ENCODE measurements around the gene EML3.
"Not testable (repeated sequence)": the region's sequence is repeated elsewhere in the genome, so short reads cannot be mapped to it uniquely, and the experiment has no call there.

The EML3 gene

DNA sequence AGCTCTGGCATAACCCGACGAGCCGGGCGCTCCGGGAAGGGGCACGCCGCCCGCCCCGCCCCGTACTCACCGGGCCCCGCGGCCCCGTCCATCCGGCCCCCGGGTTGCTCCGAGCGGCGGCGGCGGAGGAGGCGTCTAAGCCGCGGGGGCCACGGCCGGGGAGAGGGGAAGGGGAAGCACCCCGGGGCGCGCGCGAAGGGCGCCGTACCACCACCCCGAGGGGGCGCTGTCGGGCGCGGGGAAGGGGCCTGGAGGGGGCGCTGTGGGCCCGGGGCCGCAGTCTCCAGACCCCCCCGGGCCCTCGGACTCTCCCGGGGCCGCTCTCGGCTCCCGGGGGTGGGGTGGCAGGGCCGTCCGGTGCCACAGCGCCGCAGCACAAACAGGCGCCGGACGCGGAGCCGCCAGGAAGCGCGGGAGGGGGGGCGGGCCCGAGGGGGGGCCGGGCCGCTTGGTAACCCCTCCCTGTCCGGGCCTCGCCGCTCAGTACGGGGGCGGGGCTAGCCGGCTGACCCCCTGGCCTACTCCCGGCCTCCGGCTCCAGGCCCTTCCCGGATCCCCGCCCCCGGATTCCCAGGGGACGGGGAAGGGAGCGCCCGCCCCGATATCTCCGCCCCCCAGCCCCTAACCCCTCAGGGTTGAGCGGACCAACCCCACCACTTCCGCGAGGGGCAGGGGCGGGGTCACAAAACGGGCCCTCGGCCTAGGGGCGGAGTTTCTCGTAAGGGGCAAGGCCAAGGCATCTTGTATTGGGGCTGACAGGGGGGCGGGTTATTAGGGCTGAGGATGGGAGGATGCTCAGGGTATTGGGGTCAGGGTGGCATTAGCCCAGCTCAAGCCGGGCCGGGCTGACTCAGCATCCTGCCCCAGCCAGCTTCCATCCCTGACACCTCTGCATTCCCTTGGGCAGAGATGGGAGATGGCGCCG lies at the start of gene EML3, which contains the start of gene ROM1:
Gene EML3, minus strand, starts transcription at position 410 of the 925 bp plus-strand sequence. Its CDS starts 318 bp downstream, at position 92.
Gene ROM1, plus strand, starts transcription at position 892 of the 925 bp plus-strand sequence. Its CDS starts 25 bp downstream, at position 917.
- peak; percentile 83 for DNase-seq (ENCODE audit: low read depth)

DNA sequence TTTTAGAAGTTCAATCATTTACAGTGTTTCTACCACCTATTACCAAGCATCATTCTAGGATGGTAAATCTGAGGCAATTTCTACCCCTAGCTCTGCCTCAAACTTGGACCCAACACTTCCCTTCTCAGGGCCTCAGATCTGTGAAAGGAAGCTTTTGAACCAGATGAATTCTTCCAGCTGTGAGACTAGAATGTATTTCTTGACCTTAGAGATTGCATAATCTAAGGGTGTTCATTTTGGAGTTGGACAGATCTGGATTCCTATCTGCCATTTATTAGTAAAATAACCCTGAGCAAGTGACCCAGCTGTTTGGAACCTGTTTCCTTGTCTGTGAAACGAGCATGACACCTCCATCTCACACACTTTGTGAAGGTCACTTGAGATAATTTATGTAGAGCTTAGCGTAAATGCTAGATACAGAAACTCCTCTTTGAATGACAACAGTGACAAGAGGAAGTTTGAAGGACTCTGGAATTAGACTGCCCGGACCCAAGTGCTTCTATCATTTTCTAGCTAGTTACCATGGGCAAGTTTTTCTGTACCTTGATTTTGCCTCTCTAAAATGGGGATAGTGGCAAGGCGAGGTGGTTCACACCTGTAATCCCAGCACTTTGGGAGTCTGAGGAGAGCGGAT lies 44.3 kb upstream of the EML3 start:
- DNase-seq (ENCODE audit: low read depth) = no peak

- no peak for DNase-seq (ENCODE audit: low read depth)
Measured at GRCh38 chr11:62654297-62654696, 41.7 kb upstream of the EML3 start.

- DNase-seq (ENCODE audit: low read depth) = no peak
Measured at GRCh38 chr11:62652161-62653006, 39.8 kb upstream of the EML3 start.

GRCh38 chr11:62650283-62650682 lies 37.7 kb upstream of the EML3 start:
- DNase-seq (ENCODE audit: low read depth) = not testable (repeated sequence)

DNA sequence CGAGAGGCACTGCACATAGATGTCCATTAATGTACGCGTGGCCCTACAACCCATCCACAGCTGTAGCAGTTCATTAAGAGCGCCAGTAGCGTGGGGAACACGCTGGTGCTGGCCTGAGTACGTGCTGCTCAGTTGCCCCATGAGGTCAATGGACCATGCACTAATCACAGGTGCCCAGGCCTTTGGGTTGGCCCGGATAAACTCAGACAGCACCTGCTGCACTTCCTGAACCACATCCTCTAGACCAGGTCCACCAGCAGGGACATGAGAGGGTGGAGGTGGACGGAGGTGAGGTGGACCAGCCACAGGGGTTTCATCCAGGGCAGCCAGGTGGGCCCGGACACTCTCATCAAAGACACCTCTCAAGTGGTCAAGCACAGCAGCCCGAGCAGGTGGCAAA lies 36.9 kb upstream of the EML3 start:
- no peak for DNase-seq (ENCODE audit: low read depth)

GRCh38 chr11:62648967-62649364 lies 36.4 kb upstream of the EML3 start:
- DNase-seq (ENCODE audit: low read depth) = no peak

DNA sequence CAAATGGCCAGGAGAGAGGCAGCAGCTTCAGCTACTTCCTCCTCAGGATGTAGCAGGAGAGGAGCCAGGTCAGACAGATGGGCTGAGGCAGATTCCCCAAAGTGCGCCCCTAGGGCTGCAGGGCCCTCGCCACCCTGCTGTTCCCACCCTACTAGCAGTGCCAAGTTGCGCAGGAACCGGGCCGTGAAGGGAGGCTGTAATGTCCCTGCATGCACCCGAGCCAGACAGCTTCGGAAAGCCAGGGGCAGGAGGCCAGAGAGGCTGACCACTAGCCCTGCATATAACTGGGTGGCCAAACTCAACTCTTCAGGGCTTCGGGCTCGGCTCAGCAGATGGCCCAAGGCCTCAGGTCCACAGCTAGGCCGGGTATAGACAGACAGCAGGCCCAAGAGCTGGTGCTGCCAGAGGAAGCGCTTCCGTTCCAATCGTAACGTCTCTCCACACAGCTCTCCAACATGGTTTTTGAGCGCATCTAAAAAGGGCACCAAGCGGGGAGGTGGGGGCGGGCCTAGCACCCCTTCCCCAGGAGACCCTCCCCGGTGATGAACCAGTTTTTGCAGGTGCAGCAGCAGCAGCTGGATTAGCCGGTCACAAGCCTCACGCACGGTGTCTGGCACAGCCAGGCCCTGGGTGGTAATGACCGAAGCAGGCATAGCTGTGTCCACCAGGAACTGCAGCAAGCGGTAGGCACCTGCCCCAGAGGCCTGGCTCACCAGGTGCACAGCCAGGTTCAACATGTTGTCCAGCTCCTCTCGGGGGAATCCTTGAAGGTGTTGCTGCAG lies 35.8 kb upstream of the EML3 start:
- no peak for DNase-seq (ENCODE audit: low read depth)

- DNase-seq (ENCODE audit: low read depth) = no peak
Measured at GRCh38 chr11:62647609-62648005, 35.0 kb upstream of the EML3 start.

- no peak for DNase-seq (ENCODE audit: low read depth)
Measured at GRCh38 chr11:62646825-62647608, 34.4 kb upstream of the EML3 start.

DNA sequence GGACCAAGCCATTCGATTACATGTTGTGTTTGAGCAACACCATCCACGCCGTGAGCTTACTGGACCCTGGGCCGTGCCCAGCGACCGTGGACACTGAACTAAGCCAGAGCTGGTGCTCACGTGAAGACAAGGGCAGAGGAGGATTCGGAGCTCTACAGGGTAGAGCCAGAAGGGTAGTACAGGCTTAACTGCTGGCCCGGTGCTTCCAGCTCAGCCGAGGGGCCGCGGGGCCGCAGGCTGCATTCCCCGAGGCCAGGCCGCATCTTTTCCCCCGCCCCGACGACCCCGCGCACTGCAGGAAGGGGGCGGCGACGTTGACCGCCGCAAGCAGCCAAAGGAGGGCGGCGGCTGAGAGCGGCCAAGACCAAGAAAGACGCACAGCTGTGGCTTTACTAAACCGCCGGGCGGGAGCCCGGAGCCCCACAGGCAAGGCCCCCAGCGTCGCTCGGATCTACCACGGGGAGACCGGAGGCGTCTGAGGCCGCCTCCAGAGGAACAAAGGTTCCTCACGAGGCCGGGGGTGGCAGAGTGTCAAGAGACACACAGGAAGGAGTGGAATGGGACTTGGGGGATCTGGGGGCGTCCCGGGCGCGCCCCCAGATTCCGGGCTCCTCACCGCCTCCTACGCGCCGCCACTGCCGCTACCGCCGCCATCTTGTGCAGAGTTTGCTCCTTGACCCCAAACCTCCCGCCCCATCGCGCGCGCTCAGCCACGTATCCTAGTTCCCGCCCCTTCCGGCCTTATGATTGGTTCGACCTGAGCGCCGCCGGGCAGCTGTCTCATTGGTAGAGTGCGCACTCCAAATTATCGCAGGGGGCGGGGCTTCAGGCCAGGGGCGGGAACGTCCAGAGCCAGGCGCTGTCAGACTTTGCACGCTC lies 33.6 kb upstream of the EML3 start, which contains the start of gene GANAB:
Gene GANAB, minus strand, starts transcription at position 668 of the 879 bp plus-strand sequence. Its CDS starts 14 bp downstream, at position 654.
- DNase-seq (ENCODE audit: low read depth) = peak; percentile 99

GRCh38 chr11:62645671-62645945 lies 33.0 kb upstream of the EML3 start:
- DNase-seq (ENCODE audit: low read depth) = no peak

DNA sequence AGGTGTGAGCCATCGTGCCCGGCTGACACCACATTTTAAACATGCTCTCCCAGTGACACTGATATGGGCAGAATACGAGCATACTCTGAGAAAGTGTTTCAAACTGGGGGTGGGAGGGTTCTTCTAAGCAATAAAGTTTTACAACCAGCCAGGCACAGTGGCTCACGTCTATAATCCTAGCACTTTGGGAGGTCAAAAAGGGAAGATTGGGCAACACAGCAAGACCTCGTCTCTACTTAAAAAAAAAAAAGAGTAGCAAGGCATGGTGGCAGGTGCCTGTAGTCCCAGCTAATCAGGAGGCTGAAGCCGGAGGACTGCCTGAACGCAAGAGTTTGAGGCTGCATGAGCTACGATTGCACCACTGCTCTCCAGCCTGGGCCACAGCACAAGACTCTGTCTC lies 31.6 kb upstream of the EML3 start:
- DNase-seq (ENCODE audit: low read depth) = no peak

DNA sequence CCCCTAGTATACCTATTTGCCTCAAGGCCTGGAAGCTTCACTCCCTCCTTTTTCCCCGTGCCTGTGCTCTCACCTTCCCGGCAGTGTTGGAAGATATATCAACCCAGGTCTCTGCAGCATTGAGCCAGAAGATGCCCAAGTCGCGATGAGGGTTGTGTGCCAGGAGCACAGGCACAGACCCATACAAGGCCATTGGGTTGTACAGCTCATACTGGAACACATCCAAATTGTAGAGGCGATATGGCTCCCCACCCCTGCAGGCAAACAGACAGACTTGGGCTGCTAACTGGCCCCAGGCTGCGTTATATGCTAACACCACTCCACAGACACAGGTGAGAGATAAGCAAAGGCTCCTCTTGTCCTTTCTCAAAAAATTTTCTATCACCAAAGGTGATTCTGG lies 19.9 kb upstream of the EML3 start:
- no peak for DNase-seq (ENCODE audit: low read depth)

- no peak for DNase-seq (ENCODE audit: low read depth)
Measured at GRCh38 chr11:62627713-62628112, 15.1 kb upstream of the EML3 start.

- DNase-seq (ENCODE audit: low read depth) = no peak
Measured at GRCh38 chr11:62622476-62623089, 10.0 kb upstream of the EML3 start.

DNA sequence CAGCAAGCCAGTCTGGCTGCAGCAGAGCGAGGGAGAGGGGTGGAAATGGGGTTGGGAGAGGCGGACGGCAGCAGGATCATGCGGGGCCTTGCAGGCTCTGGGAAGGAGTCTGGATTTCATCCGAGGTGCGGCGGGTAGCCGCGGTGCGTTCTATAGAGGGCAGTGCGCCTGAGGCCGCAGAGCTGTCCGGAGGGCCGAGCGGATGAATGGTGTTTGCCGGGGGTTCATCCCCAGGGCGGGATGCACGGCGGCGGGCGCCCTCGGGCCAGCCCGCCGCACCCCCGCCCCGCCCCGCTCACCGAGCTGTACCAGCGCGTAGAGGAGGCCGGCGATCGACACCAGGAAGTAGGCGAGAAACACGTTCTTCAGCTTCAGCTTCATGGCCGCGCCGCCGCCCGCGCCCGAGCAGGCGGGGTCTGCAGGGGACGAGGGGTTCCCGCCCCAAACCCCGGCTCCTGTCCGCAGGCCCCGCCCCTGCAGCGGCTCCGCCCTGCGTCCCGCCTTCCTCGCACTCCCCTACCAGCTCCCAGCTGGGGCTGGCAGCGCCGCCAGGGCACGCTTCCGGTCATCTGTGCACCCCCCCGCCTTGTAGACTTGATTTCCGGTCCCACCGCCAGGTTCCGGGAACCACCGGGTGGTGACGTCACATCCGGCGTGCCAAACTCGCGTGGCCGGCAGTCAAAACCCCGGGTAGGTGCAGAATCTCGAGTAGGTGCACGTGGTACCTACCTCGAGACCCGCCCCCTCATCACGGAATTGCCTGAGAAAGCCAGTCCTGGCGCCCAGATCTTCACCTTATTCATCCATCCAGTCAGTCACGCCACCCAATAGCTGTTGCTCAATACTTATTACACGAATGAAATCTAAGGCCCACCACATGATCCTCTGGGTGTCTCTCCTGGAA lies 9.2 kb upstream of the EML3 start, which contains the start of gene B3GAT3:
Gene B3GAT3, minus strand, starts transcription at position 420 of the 904 bp plus-strand sequence. Its CDS starts 39 bp downstream, at position 381.
- DNase-seq (ENCODE audit: low read depth) = peak; percentile 97

DNA sequence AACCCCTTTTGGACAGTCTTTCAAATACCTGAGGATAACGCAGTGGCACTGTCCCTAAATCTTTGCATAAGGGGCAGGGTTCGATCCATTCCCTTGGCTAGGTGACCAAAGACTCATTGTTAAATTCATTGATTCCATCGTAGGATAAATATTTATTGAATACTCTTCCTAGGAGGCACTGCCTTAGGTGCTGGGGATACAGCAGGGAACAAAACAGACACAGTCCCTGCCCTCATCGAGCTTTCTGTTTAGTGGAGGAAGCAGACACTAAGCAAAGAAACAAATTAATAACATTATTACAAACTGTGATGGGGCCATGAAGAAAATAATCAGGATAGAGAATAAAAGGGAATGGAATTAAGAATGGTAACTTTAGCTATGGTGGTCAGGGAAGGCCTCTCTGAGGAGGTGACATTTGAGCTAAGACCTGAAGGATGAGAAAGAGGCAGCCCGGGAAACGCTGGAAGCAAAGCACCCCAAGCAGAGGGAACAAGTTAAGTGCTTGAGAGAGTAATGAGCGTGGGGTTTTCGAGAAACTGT lies 8.5 kb upstream of the EML3 start:
- DNase-seq (ENCODE audit: low read depth) = no peak
